ENCODE data around the gene PAK1. TPM values are rescaled to one million over a fixed set of nuclear protein-coding genes. Genes with fewer than 3 reads are reported as not detected.

Gene PAK1
- total RNA-seq, 1 donor from 2014 or later: 28.2 TPM

- H3K27ac ChIP-seq: no peak overlapping the region
- no peak overlapping the region for H3K4me3 ChIP-seq
- DNase-seq: no peak
- intact Hi-C loops (cut with DNase I): no loop called here
- H3K4me1 ChIP-seq: no peaks in the 10 kb centered on the region
- no peaks in the 10 kb centered on the region for H3K27me3 ChIP-seq
- no peak for ATAC-seq
- H3K9me3 ChIP-seq: no peaks in the 10 kb centered on the region
- no peak for TF ChIP-seq CTCF (IDR thresholded peaks at IDR 0.05)
- no peaks in the 10 kb centered on the region for H3K36me3 ChIP-seq
Observed at GRCh38 chr11:77446911-77447629, 26.8 kb downstream of the PAK1 start.

- no peaks in the 10 kb centered on the region for H3K9me3 ChIP-seq
- TF ChIP-seq CTCF (IDR thresholded peaks at IDR 0.05): no peak
- H3K27me3 ChIP-seq: no peaks in the 10 kb centered on the region
- no peak overlapping the region for H3K27ac ChIP-seq
- no peaks in the 10 kb centered on the region for H3K4me1 ChIP-seq
- intact Hi-C loops (cut with DNase I): no loop called here
- DNase-seq (no peak), ATAC-seq (no peak)
- H3K36me3 ChIP-seq: no peaks in the 10 kb centered on the region
- H3K4me3 ChIP-seq: no peak overlapping the region
Observed at GRCh38 chr11:77444261-77444660, 29.6 kb downstream of the PAK1 start.

DNA sequence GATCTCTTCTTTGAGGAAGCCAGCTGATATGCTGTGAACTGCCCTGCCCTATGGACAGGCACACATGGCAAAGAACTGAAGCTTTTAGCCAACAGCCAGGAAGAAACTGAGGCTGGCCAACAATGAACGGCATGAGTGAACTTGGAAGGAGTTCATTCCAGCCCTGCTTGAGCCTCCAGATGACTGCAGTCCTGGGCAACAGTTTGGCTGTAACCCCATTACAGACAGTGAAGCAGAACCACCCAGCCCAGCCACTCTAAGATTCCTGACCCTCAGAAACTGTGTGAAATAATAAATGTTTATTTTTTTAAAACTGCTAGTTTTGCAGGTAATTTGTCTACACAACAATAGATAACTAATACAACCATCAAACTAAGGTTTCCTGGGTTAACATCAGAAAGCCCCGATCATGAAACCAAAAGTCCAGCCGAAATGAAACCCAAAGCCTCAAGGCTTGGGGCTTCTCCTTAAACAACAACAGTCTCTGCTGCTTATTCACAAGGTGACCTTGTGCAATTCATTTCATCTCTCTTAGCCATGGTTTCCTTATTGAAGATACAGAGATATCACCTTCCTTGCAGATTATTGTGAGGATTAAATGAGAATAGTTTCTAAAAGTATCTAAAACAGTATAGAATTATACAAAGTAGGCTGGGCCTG lies 31.4 kb downstream of the PAK1 start:
- ATAC-seq (no peak), DNase-seq (no peak)
- Histone ChIP-seq H3K36me3 (no peaks in the 10 kb centered on the region), H3K27ac (no peak overlapping the region), H3K9me3 (no peaks in the 10 kb centered on the region), H3K4me1 (no peaks in the 10 kb centered on the region), H3K27me3 (no peaks in the 10 kb centered on the region), H3K4me3 (no peak overlapping the region)
- no peak for TF ChIP-seq CTCF (IDR thresholded peaks at IDR 0.05)
- intact Hi-C loops (cut with DNase I): no loop called here

GRCh38 chr11:77441426-77441825 lies 32.5 kb downstream of the PAK1 start:
- Histone ChIP-seq H3K4me1 (no peaks in the 10 kb centered on the region), H3K4me3 (no peak overlapping the region), H3K36me3 (no peaks in the 10 kb centered on the region), H3K27me3 (no peaks in the 10 kb centered on the region), H3K27ac (no peak overlapping the region), H3K9me3 (no peaks in the 10 kb centered on the region)
- ATAC-seq: peak; percentile 41
- intact Hi-C loops (cut with DNase I): no loop called here
- DNase-seq: no peak
- TF ChIP-seq CTCF (IDR thresholded peaks at IDR 0.05): no peak

DNA sequence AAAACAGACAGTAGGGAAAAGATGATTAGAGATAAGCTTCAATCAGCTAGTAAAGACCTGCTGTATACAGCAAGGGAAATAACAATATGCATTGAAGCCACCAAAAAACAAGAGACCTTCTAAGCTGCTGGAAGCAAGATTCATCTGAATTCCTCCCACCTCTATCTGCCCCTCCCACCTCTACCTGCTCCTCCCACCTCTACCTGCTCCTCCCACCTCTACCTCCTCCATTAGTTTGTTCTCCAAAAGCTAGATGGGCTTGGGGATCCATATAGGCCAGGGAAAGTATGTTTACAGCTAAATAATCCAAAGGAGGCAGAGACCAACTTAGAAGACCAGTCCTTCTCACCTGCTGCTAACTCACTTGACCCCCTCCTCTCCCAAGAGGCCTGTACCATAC lies 33.2 kb downstream of the PAK1 start:
- Histone ChIP-seq H3K4me3 (no peak overlapping the region), H3K4me1 (no peaks in the 10 kb centered on the region), H3K9me3 (no peaks in the 10 kb centered on the region), H3K27me3 (no peaks in the 10 kb centered on the region), H3K27ac (no peak overlapping the region), H3K36me3 (no peaks in the 10 kb centered on the region)
- DNase-seq: no peak
- no peak for TF ChIP-seq CTCF (IDR thresholded peaks at IDR 0.05)
- no peak for ATAC-seq
- intact Hi-C loops (cut with DNase I): no loop called here
